ENCODE measurements around the gene CTNNBIP1.

- TF ChIP-seq SUZ12 (IDR thresholded peaks at IDR 0.05; ENCODE audit: extremely low read depth, insufficient read depth, insufficient read length) (no peak), ZNF274 (IDR thresholded peaks at IDR 0.05; ENCODE audit: low read depth, low read length) (no peak)
These were observed 39.5 kb downstream of the CTNNBIP1 start for GRCh38 chr1:9870572-9870971.
